Chondrocyte (in vitro differentiated cells): ENCODE results near the gene HUS1. TPM values are rescaled to one million over a fixed set of nuclear protein-coding genes. Genes with fewer than 3 reads are reported as not detected.

Experiments
- DNase-seq: peaks from one replicate; pipeline ENCODE4 v3.0.0; 2021; ENCODE audit warnings: mixed read lengths, low spot score
- H3K27ac Mint-ChIP-seq: one replicate; pipeline ENCODE4 v1.8.0; 2021; ENCODE audit warnings: mild to moderate bottlenecking, moderate library complexity, mixed read lengths; ENCODE audit not compliant: unreplicated experiment
- H3K27me3 Mint-ChIP-seq: 2 replicates; pipeline ENCODE4 v1.8.0; 2021; ENCODE audit warnings: low read depth, mixed read lengths
- H3K36me3 Mint-ChIP-seq: 2 replicates; pipeline ENCODE4 v1.8.0; 2021; ENCODE audit warnings: low read depth, mixed read lengths
- H3K4me1 Mint-ChIP-seq: 2 replicates; pipeline ENCODE4 v1.8.0; 2021; ENCODE audit warnings: low read depth, mild to moderate bottlenecking, mixed read lengths
- H3K4me3 Mint-ChIP-seq: one replicate; pipeline ENCODE4 v1.8.0; 2021; ENCODE audit warnings: mild to moderate bottlenecking, moderate library complexity, mixed read lengths; ENCODE audit not compliant: unreplicated experiment
- H3K9me3 Mint-ChIP-seq: 2 replicates; pipeline ENCODE4 v1.8.0; 2021; ENCODE audit warnings: low read depth, mixed read lengths
- total RNA-seq: library from RNA; stranded (reverse); gene quantifications from 3 replicates; pipeline ENCODE4 v1.2.1, GENCODE V29; 2021
- TF ChIP-seq, protein P1 (sequence below): fragments of 200-600 bp; sonication (generic); IDR thresholded peaks from 2 replicates; pipeline ENCODE4 v1.5.0; 2021; ENCODE audit warnings: antibody characterized with exemption, mild to moderate bottlenecking, moderate library complexity

Gene HUS1
- total RNA-seq, 1 donor from 2014 or later: 29.0 TPM

GRCh38 chr7:47956220-47956619 lies 23.2 kb downstream of the HUS1 start:
- H3K27ac Mint-ChIP-seq: no peak overlapping the region
- no peak for DNase-seq
- H3K4me1 Mint-ChIP-seq: peaks cover 19% of the 10 kb centered on the region
- H3K9me3 Mint-ChIP-seq: no peaks in the 10 kb centered on the region
- peaks cover 10% of the 10 kb centered on the region for H3K36me3 Mint-ChIP-seq
- TF ChIP-seq, protein P1, sequence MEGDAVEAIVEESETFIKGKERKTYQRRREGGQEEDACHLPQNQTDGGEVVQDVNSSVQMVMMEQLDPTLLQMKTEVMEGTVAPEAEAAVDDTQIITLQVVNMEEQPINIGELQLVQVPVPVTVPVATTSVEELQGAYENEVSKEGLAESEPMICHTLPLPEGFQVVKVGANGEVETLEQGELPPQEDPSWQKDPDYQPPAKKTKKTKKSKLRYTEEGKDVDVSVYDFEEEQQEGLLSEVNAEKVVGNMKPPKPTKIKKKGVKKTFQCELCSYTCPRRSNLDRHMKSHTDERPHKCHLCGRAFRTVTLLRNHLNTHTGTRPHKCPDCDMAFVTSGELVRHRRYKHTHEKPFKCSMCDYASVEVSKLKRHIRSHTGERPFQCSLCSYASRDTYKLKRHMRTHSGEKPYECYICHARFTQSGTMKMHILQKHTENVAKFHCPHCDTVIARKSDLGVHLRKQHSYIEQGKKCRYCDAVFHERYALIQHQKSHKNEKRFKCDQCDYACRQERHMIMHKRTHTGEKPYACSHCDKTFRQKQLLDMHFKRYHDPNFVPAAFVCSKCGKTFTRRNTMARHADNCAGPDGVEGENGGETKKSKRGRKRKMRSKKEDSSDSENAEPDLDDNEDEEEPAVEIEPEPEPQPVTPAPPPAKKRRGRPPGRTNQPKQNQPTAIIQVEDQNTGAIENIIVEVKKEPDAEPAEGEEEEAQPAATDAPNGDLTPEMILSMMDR: no peak
- H3K27me3 Mint-ChIP-seq: no peaks in the 10 kb centered on the region
- H3K4me3 Mint-ChIP-seq: no peak overlapping the region

- Mint-ChIP-seq H3K4me1 (peaks cover 19% of the 10 kb centered on the region), H3K36me3 (peaks cover 4% of the 10 kb centered on the region), H3K27me3 (no peaks in the 10 kb centered on the region), H3K4me3 (no peak overlapping the region), H3K9me3 (no peaks in the 10 kb centered on the region), H3K27ac (peak overlapping the region; percentile 90)
- TF ChIP-seq, protein P1: no peak
- no peak for DNase-seq
Measured at GRCh38 chr7:47954231-47954911, 25.0 kb downstream of the HUS1 start.

DNA sequence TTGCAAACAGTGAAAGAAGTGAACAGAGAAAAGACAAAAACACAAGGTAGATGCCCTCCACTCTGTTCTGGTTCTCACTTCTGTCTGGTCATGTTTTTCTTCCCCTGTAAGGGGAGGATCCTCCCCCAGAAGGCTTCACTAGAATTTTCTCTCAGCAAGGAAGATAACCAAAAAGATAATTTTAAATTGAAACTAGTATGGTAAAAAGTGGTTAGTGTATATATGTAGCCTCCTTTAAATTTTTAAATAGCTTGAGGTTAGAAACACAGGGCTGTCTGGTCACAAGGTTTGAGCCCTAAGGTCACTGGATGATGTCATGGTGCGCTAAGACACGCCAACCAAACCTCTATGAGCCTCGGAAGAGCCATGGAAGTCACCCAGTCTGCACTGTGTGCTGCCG lies 25.6 kb downstream of the HUS1 start:
- Mint-ChIP-seq H3K4me3 (no peak overlapping the region), H3K27ac (peak overlapping the region; percentile 90), H3K27me3 (no peaks in the 10 kb centered on the region), H3K4me1 (peaks cover 19% of the 10 kb centered on the region), H3K9me3 (no peaks in the 10 kb centered on the region), H3K36me3 (peaks cover 4% of the 10 kb centered on the region)
- TF ChIP-seq, protein P1: no peak
- DNase-seq: no peak

GRCh38 chr7:47952224-47952623 lies 27.2 kb downstream of the HUS1 start:
- H3K4me1 Mint-ChIP-seq: peaks cover 30% of the 10 kb centered on the region
- H3K27ac Mint-ChIP-seq: no peak overlapping the region
- no peak for DNase-seq
- TF ChIP-seq, protein P1: no peak
- no peaks in the 10 kb centered on the region for H3K9me3 Mint-ChIP-seq
- no peak overlapping the region for H3K4me3 Mint-ChIP-seq
- no peaks in the 10 kb centered on the region for H3K27me3 Mint-ChIP-seq
- peaks cover 3% of the 10 kb centered on the region for H3K36me3 Mint-ChIP-seq

DNA sequence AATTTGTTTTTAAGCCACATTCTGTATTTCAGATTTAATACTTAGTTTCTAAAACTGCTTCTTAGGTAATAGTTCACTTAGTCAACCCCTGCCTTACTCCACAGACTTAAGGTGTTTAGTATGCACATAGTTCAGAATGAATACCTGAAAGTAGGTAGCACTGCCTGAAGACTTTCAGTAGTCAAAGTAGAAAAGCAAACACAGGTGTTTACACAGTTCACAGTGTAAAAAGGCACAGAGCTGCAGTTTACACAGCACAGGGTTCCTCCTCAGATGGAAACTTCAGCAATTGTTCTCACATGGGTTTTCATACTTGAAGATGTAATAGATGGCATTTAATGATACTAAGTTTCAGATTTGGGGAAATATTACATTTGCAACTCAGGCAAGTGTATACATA lies 28.0 kb downstream of the HUS1 start:
- no peaks in the 10 kb centered on the region for H3K27me3 Mint-ChIP-seq
- no peak overlapping the region for H3K4me3 Mint-ChIP-seq
- TF ChIP-seq, protein P1: no peak
- peaks cover 35% of the 10 kb centered on the region for H3K4me1 Mint-ChIP-seq
- no peak overlapping the region for H3K27ac Mint-ChIP-seq
- DNase-seq: no peak
- H3K36me3 Mint-ChIP-seq: no peaks in the 10 kb centered on the region
- H3K9me3 Mint-ChIP-seq: no peaks in the 10 kb centered on the region
